ENCODE results near the gene SMIM21.

DNA sequence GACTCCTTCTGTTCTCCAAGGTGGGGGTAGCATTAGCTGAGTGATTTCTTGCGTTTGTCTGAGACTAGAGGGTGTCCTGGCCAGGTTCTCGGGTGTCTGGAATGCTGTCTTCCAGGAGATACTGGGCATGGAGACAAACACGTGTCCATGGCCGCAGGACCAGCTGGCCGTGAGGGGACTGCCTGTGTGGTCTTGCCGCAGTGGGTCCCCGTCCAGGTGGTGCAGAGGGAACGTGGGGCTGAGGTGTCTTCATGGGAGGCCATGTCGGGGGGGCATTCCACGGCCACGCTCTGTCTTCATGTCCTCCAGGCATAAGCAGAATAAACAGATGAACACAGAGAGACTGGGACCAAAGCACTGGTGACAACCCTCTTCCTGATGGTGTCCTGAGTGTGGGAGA is 66.6 kb downstream of the SMIM21 start:
- TF ChIP-seq, protein P1, sequence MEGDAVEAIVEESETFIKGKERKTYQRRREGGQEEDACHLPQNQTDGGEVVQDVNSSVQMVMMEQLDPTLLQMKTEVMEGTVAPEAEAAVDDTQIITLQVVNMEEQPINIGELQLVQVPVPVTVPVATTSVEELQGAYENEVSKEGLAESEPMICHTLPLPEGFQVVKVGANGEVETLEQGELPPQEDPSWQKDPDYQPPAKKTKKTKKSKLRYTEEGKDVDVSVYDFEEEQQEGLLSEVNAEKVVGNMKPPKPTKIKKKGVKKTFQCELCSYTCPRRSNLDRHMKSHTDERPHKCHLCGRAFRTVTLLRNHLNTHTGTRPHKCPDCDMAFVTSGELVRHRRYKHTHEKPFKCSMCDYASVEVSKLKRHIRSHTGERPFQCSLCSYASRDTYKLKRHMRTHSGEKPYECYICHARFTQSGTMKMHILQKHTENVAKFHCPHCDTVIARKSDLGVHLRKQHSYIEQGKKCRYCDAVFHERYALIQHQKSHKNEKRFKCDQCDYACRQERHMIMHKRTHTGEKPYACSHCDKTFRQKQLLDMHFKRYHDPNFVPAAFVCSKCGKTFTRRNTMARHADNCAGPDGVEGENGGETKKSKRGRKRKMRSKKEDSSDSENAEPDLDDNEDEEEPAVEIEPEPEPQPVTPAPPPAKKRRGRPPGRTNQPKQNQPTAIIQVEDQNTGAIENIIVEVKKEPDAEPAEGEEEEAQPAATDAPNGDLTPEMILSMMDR (IDR thresholded peaks at IDR 0.05): no peak
- no peak for TF ChIP-seq POLR2A (IDR thresholded peaks at IDR 0.05)
